ENCODE results near the gene NRXN2. TPM values are rescaled to one million over a fixed set of nuclear protein-coding genes. Genes with fewer than 3 reads are reported as not detected.

Gene NRXN2
- polyA plus RNA-seq, 1 of the 3 experiments (the other 2 are of a cell fraction) = 0.15 TPM

DNA sequence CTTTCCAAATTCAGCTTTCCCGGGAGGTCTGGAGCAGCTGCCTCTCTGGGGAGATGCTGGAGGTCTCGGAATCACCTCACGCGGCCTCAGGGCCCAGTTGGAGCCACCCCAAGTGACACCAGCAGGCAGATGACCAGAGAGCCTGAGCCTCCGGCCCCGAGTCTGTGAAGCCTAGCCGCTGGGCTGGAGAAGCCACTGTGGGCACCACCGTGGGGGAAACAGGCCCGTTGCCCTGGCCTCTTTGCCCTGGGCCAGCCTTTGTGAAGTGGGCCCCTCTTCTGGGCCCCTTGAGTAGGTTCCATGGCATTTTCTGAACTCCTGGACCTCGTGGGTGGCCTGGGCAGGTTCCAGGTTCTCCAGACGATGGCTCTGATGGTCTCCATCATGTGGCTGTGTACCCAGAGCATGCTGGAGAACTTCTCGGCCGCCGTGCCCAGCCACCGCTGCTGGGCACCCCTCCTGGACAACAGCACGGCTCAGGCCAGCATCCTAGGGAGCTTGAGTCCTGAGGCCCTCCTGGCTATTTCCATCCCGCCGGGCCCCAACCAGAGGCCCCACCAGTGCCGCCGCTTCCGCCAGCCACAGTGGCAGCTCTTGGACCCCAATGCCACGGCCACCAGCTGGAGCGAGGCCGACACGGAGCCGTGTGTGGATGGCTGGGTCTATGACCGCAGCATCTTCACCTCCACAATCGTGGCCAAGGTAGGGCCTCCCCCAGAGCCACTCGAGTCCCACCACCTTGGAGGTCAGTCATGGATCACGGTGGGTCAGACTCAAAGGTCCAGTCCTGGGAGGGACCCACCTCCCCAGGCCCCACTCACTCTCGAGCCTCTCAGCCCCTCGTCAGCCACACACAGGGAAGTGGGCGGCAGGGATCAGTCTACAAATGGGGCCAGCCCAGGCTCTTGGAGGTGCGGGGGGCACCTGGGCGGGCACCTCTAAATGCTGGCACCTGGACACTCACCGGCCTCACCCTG is 131.5 kb downstream of the NRXN2 start:
- POLR2A ChIA-PET = no interaction called here
- H3K9ac ChIP-seq = no peak overlapping the region
- no peak for TF ChIP-seq TCF12 (IDR thresholded peaks at IDR 0.05)
- no peak for TF ChIP-seq NRF1 (IDR thresholded peaks at IDR 0.05; ENCODE audit: low read depth, low read length)
- no peak for TF ChIP-seq TEAD4 (IDR thresholded peaks at IDR 0.05; ENCODE audit: borderline replicate concordance, insufficient read depth)
- TF ChIP-seq GATA2 (CRISPR knock-in tag; IDR thresholded peaks at IDR 0.05) = no peak
- TF ChIP-seq, protein P1, sequence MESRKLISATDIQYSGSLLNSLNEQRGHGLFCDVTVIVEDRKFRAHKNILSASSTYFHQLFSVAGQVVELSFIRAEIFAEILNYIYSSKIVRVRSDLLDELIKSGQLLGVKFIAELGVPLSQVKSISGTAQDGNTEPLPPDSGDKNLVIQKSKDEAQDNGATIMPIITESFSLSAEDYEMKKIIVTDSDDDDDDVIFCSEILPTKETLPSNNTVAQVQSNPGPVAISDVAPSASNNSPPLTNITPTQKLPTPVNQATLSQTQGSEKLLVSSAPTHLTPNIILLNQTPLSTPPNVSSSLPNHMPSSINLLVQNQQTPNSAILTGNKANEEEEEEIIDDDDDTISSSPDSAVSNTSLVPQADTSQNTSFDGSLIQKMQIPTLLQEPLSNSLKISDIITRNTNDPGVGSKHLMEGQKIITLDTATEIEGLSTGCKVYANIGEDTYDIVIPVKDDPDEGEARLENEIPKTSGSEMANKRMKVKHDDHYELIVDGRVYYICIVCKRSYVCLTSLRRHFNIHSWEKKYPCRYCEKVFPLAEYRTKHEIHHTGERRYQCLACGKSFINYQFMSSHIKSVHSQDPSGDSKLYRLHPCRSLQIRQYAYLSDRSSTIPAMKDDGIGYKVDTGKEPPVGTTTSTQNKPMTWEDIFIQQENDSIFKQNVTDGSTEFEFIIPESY (IDR thresholded peaks at IDR 0.05; ENCODE audit: borderline replicate concordance, low read depth) = no peak
- TF ChIP-seq, protein P2, sequence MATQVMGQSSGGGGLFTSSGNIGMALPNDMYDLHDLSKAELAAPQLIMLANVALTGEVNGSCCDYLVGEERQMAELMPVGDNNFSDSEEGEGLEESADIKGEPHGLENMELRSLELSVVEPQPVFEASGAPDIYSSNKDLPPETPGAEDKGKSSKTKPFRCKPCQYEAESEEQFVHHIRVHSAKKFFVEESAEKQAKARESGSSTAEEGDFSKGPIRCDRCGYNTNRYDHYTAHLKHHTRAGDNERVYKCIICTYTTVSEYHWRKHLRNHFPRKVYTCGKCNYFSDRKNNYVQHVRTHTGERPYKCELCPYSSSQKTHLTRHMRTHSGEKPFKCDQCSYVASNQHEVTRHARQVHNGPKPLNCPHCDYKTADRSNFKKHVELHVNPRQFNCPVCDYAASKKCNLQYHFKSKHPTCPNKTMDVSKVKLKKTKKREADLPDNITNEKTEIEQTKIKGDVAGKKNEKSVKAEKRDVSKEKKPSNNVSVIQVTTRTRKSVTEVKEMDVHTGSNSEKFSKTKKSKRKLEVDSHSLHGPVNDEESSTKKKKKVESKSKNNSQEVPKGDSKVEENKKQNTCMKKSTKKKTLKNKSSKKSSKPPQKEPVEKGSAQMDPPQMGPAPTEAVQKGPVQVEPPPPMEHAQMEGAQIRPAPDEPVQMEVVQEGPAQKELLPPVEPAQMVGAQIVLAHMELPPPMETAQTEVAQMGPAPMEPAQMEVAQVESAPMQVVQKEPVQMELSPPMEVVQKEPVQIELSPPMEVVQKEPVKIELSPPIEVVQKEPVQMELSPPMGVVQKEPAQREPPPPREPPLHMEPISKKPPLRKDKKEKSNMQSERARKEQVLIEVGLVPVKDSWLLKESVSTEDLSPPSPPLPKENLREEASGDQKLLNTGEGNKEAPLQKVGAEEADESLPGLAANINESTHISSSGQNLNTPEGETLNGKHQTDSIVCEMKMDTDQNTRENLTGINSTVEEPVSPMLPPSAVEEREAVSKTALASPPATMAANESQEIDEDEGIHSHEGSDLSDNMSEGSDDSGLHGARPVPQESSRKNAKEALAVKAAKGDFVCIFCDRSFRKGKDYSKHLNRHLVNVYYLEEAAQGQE (IDR thresholded peaks at IDR 0.05; ENCODE audit: low read depth, low read length) = no peak
- TF ChIP-seq EP300 (IDR thresholded peaks at IDR 0.05; ENCODE audit: borderline replicate concordance in 1 of 2, low read depth in 1 of 2, low read length in 1 of 2) = no peak
- no peak for TF ChIP-seq JUND (IDR thresholded peaks at IDR 0.05)
- no peak for TF ChIP-seq TAF1 (IDR thresholded peaks at IDR 0.05; ENCODE audit: borderline replicate concordance, low read depth, low read length)
- no peak for TF ChIP-seq GABPA (IDR thresholded peaks at IDR 0.05; ENCODE audit: low read depth)
- TF ChIP-seq MXI1 (IDR thresholded peaks at IDR 0.05; ENCODE audit: low read depth, low read length) = no peak
- TF ChIP-seq ELF1 (IDR thresholded peaks at IDR 0.05) = no peak
- TF ChIP-seq RFX5 (IDR thresholded peaks at IDR 0.05; ENCODE audit: low read length) = no peak
- TF ChIP-seq FOXJ3 (CRISPR knock-in tag; IDR thresholded peaks at IDR 0.05) = no peak
- no peak for TF ChIP-seq EZH2phosphoT487 (IDR thresholded peaks at IDR 0.05; ENCODE audit: borderline replicate concordance, low read depth)
- TF ChIP-seq FOXM1 (IDR thresholded peaks at IDR 0.05; ENCODE audit: low read depth) = no peak
- TF ChIP-seq RCOR1 (IDR thresholded peaks at IDR 0.05; ENCODE audit: low read length) = no peak

More for the DNA sequence above, 131.5 kb downstream of the NRXN2 start:
- DNase-seq = no peak
- H3K4me1 ChIP-seq (ENCODE audit: control insufficient read depth in 1 of 2, insufficient read depth in 2 of 2, low read depth in 1 of 2, low read length in 1 of 2) = no peaks in the 10 kb centered on the region
- no peaks in the 10 kb centered on the region for H3K36me3 ChIP-seq (replicated peaks in 1 of 2; ENCODE audit: control insufficient read depth in 1 of 2, insufficient read depth in 2 of 2, low read length in 1 of 2)
- no peaks in the 10 kb centered on the region for H3K9me3 ChIP-seq
- H3K4me3 ChIP-seq (ENCODE audit: low read depth in 2 of 2, low read length in 1 of 2) = no peak overlapping the region
- no peak overlapping the region for H2AFZ ChIP-seq (ENCODE audit: low read depth)
- CTCF ChIA-PET = no interaction called here
- no peak overlapping the region for H3K27ac ChIP-seq (ENCODE audit: low read depth in 2 of 2, low read length in 1 of 2)
- no peaks in the 10 kb centered on the region for H4K20me1 ChIP-seq (ENCODE audit: insufficient read depth)
- H3K4me2 ChIP-seq = no peak overlapping the region
- WGBS (ENCODE audit: low lambda C conversion rate) = 50% methylated on average over 25 of the region's 36 CpGs
- H3F3A ChIP-seq (replicated peaks; ENCODE audit: insufficient read depth) = no peaks in the 10 kb centered on the region
- no peaks in the 10 kb centered on the region for H3K79me2 ChIP-seq (ENCODE audit: insufficient read depth)
- no peaks in the 10 kb centered on the region for H3K27me3 ChIP-seq (ENCODE audit: insufficient read depth)
- H3K9me2 ChIP-seq = no peaks in the 10 kb centered on the region
